Kidney epithelial cell (primary cell): ENCODE measurements around the gene CFAP46. TPM values are rescaled to one million over a fixed set of nuclear protein-coding genes. Genes with fewer than 3 reads are reported as not detected.

Experiments
- DNase-seq: peaks from one replicate; pipeline ENCODE4 v3.0.0-alpha.2; 2010; ENCODE audit warnings: low read depth
- H3K27me3 ChIP-seq: 2 replicates; pipeline ENCODE4 v1.6.0; 2011; ENCODE audit warnings: low read length; ENCODE audit not compliant: control insufficient read depth, insufficient read depth
- H3K36me3 ChIP-seq: 2 replicates; pipeline ENCODE4 v1.5.1; 2011; ENCODE audit warnings: low read length; ENCODE audit not compliant: control insufficient read depth, insufficient read depth
- H3K4me3 ChIP-seq: 2 replicates; pipeline ENCODE4 v1.5.1; 2011; ENCODE audit warnings: low read depth, mild to moderate bottlenecking, control low read depth, low read length
- total RNA-seq: library from RNA; depleted of rRNA; stranded (reverse); fragments of >200 nt; gene quantifications from 2 replicates; pipeline ENCODE4 v1.2.3, GENCODE V29; 2015
- TF ChIP-seq, protein P1 (sequence below): IDR thresholded peaks from 2 replicates; pipeline ENCODE4 v1.5.1; 2011; ENCODE audit warnings: mild to moderate bottlenecking, moderate library complexity, low read length, control low read depth, inconsistent platforms; ENCODE audit not compliant: insufficient read depth, poor library complexity, severe bottlenecking

Gene CFAP46
- total RNA-seq, 1 donor from 2014 or later: 5.1 TPM

DNA sequence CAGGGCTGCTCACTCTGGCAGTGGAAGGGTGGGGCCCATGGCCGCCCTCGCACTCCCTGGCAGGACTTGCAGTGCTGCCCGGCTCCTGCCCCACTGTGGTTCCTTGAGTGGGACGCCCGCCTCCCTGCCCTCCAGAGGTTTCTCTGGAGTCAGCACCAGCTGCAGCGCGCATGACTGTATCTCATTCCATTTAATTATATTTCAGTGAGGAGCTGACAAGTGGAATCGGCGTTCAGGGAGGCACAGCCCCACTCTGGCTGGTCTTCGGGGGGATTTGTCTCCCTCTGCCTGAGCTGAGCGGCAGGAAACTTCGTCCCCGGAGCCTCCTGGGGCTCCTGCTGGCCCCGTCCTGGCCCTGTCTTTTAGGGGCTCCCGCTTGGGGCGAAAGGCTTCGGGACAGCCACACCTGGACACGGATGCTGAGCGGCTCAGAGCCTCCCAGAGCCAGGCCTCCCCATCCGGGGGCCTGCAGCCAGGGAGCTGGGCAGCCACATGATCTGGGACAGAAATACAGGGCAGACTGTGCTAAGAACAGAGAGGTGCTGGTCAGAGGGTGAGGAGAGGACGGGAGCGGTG lies 81.2 kb downstream of the CFAP46 start:
- Histone ChIP-seq H3K27me3 (peaks cover 32% of the 10 kb centered on the region), H3K36me3 (no peaks in the 10 kb centered on the region), H3K4me3 (no peak overlapping the region)
- DNase-seq: no peak
- TF ChIP-seq, protein P1, sequence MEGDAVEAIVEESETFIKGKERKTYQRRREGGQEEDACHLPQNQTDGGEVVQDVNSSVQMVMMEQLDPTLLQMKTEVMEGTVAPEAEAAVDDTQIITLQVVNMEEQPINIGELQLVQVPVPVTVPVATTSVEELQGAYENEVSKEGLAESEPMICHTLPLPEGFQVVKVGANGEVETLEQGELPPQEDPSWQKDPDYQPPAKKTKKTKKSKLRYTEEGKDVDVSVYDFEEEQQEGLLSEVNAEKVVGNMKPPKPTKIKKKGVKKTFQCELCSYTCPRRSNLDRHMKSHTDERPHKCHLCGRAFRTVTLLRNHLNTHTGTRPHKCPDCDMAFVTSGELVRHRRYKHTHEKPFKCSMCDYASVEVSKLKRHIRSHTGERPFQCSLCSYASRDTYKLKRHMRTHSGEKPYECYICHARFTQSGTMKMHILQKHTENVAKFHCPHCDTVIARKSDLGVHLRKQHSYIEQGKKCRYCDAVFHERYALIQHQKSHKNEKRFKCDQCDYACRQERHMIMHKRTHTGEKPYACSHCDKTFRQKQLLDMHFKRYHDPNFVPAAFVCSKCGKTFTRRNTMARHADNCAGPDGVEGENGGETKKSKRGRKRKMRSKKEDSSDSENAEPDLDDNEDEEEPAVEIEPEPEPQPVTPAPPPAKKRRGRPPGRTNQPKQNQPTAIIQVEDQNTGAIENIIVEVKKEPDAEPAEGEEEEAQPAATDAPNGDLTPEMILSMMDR: no peak

DNA sequence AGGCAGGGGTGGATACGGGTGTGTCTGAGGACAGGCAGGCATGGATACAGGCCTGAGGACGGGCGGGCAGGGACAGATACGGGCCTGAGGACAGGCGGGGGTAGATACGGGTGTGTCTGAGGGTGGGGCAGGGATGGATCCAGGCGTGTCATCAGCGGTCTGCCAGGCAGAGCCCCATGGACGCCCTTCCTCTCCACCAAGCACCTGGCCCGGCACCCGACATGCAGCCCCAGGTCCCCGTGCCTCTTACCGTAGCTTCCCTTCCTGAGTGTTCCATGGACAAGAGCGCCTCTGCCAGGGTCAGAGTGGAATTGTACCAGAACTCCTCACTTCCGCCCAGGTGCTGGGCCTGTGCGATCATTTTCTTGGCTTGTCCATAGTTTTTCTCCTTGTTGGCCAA lies 81.8 kb downstream of the CFAP46 start:
- TF ChIP-seq, protein P1: no peak
- Histone ChIP-seq H3K36me3 (no peaks in the 10 kb centered on the region), H3K27me3 (peaks cover 32% of the 10 kb centered on the region), H3K4me3 (no peak overlapping the region)
- no peak for DNase-seq

DNA sequence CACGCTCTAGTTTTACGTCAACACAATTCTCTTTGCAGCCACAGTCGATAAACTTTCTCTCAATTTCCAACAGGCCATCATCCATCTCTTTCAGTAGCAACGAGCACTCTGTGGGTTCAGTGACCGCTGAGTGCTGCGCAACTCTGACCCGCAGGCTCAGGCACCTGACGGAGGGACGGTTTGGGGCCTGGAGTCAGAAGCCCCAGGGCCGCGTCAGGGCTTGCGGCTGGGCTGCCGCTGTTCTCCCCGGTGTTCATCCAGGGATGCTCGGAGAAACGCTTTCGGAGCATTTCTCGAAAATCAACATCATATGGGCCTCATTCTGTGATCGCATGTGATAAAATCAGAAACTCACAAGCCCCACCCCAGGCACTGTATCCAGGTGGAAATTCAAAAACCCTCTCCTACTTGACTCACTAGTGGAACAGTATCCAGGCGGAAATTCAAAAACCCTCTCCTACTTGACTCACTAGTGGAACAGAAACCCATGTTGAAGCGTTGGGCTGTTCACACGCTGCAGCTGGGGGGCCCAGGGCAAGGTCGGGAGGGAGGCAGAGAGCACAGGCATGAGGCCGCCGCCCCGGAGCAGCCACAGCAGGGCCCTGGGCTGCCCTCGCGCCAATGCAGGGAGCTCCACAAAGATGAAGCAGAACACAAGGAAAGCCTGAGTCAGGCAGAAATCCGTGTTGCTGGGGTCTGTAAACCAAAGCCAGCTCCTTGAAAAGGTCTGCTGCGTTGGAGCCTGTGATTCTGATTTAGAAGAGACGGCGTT lies 83.1 kb downstream of the CFAP46 start:
- Histone ChIP-seq H3K27me3 (peaks cover 32% of the 10 kb centered on the region), H3K36me3 (no peaks in the 10 kb centered on the region), H3K4me3 (no peak overlapping the region)
- TF ChIP-seq, protein P1: no peak
- no peak for DNase-seq

DNA sequence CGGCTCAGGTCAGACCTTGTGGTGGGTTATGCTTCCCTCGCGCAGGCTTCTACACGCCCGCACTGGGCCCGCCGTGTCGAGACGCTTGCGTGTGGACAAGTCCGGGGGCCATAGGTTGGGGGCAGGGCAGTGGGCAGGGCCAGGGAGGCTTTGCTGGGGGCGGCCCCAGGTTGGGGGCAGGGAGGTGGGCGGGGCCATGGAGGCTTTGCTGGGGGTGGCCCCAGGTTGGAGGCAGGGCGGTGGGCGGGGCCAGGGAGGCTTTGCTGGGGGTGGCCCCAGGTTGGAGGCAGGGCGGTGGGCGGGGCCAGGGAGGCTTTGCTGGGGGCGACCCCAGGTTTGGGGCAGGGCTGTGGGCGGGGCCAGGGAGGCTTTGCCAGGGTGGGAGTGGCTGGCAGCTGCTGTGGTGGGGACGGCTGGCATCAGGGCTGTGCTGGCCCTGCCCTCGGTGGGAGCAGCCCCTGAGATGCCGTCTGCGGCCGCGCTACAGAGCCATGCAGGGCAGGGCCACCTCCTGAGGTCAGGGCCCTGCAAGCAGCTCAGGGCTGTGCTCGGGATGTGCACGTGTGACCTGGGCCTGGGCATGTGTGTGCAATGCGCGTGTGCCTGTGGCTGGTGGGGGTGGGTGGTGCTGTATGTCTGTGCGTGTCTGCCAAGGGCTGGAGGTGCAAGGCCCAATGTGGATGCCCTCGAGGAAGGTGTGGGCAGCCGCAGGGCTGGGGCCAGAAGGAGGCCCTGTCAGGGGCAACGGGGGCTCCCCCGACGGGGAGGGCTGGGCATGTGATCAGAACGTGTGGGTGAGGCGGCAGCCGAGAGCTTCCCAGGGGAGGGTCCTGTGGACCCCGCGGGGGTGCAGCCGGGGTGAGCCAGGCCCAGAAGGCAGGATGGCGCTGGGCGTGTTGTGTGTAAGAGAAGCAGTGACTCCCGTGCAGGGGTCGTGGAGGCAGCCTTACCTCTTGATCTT lies 84.0 kb downstream of the CFAP46 start:
- Histone ChIP-seq H3K36me3 (no peaks in the 10 kb centered on the region), H3K4me3 (no peak overlapping the region), H3K27me3 (peaks cover 30% of the 10 kb centered on the region)
- TF ChIP-seq, protein P1: no peak
- no peak for DNase-seq

DNA sequence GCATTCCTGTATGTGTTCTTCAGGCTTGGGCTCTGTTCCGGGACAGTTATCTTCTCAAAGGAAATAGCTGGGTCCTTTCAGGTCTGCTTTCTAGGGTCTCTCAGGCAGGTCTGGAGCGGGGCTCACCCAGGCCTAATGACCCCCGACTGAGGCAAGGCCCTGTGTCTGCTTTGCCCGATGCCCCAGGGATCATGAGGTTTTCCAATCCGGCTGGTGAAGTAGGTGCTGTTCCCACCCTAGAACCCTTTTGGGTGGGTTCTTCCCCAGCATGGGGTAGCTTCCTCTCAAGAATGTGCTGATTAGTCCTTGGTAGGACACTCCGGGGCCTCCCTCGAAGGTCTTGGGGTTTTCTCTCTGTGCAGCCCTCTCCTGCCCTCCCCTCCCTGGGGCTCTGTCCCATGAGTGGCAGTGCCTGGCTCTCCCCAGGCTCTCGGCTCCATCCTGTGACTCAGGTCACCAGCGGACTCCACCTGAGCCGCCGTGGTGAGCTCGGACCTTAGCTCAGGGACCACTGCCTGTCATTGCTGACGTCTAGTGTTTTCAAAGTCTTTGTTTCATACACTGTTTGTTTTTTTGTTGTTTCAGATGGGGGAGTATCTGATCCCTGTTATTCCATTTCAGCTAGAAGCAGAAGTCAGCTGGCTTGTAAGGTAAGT lies 85.4 kb downstream of the CFAP46 start:
- no peak for DNase-seq
- Histone ChIP-seq H3K36me3 (no peaks in the 10 kb centered on the region), H3K4me3 (no peak overlapping the region), H3K27me3 (peaks cover 17% of the 10 kb centered on the region)
- TF ChIP-seq, protein P1: no peak
